Testis (tissue), 3 donors: Measurements from ENCODE around the gene ARVCF. TPM values are rescaled to one million over a fixed set of nuclear protein-coding genes. Genes with fewer than 3 reads are reported as not detected.

Source experiments
- DNase-seq: peaks from one replicate; pipeline ENCODE4 v3.0.0-alpha.2; 2019
- H3K27ac ChIP-seq, 2 donors: fragments of 200-600 bp; sonication (generic); one replicate each; pipeline ENCODE4 v1.5.1; 2019
- H3K27me3 ChIP-seq: fragments of 200-600 bp; sonication (generic); one replicate; pipeline ENCODE4 v1.5.1; 2019
- H3K36me3 ChIP-seq: fragments of 200-600 bp; sonication (generic); one replicate; pipeline ENCODE4 v1.5.1; 2017; ENCODE audit warnings: low read depth; ENCODE audit errors: missing control alignments
- H3K4me1 ChIP-seq: fragments of 200-600 bp; sonication (generic); one replicate; pipeline ENCODE4 v1.5.1; 2019
- H3K4me3 ChIP-seq, 2 donors: fragments of 200-600 bp; sonication (generic); one replicate each; pipeline ENCODE4 v1.5.1; 2017 to 2019
- H3K9me3 ChIP-seq: fragments of 200-600 bp; sonication (generic); one replicate; pipeline ENCODE4 v1.5.1; 2017
- CTCF ChIP-seq, 3 experiments: fragments of 450-650 bp in 2 of 3; fragments of 200-600 bp in 1 of 3; sonication (generic) in 1 of 3; IDR thresholded peaks; one replicate each; pipeline ENCODE4 v1.5.1; 2016 to 2019; ENCODE audit warnings: antibody characterized with exemption in 3 of 3, mild to moderate bottlenecking in 2 of 3, moderate library complexity in 1 of 3
- POLR2A ChIP-seq: fragments of 450-650 bp; IDR thresholded peaks from one replicate; pipeline ENCODE4 v1.6.1; 2017; ENCODE audit warnings: antibody characterized with exemption, mild to moderate bottlenecking, moderate library complexity
- WGBS, 2 donors: methylation state at CpG; one replicate each; pipeline ENCODE4 v1.1.5; 2018; 5-methylcytosine and 5-hydroxymethylcytosine counted together
- intact Hi-C: fragments of 100-400 bp; cut with DNase I; formaldehyde crosslinking; loops from one replicate; pipeline ENCODE4 v1.15.1; 2023; ENCODE audit warnings: low total_unique reads
- polyA plus RNA-seq: library from polyadenylated mRNA; stranded (reverse); fragments of 350-450 nt; fragmentation: Illumina TruSeq; extraction: RNeasy Lipid Tissue Mini Kit (QIAGEN cat#74804); gene quantifications from one replicate; pipeline ENCODE4 v1.2.3, GENCODE V29; 2014; ENCODE audit warnings: low read depth, low replicate concordance; ENCODE audit not compliant: insufficient read depth
- total RNA-seq, 2 donors: library from RNA; depleted of rRNA; stranded (reverse); fragments of >200 nt; gene quantifications; one replicate each; pipeline ENCODE4 v1.2.3, GENCODE V29; 2016

The ARVCF gene
- total and polyA plus RNA-seq, 3 donors from 2014 or later, result 21.1 to 57.7 (median 43.2) TPM

GRCh38 chr22:20060700-20061480 lies 44.3 kb upstream of the ARVCF start:
- 84 to 93% methylated on average over 7 to 10 of the region's 10 CpGs for WGBS, 2 donors
- no peaks in the 10 kb centered on the region for H3K4me1 ChIP-seq
- intact Hi-C loops, result no loop called here
- no peak overlapping the region for H3K27ac ChIP-seq
- H3K36me3 ChIP-seq, result no peaks in the 10 kb centered on the region
- DNase-seq, result no peak
- no peaks in the 10 kb centered on the region for H3K9me3 ChIP-seq
- no peak overlapping the region for H3K4me3 ChIP-seq
- H3K27me3 ChIP-seq, result no peaks in the 10 kb centered on the region
- no peak for TF ChIP-seq POLR2A
- no peak for TF ChIP-seq CTCF (IDR thresholded peaks at IDR 0.05)

- Histone ChIP-seq H3K27me3 (no peaks in the 10 kb centered on the region), H3K4me3 (no peak overlapping the region), H3K4me1 (no peaks in the 10 kb centered on the region), H3K27ac (no peak overlapping the region), H3K9me3 (no peaks in the 10 kb centered on the region), H3K36me3 (no peaks in the 10 kb centered on the region)
- WGBS, 2 donors, result 60 to 72% methylated on average over 10 of the region's 10 CpGs
- no peak for TF ChIP-seq CTCF (IDR thresholded peaks at IDR 0.05)
- TF ChIP-seq POLR2A, result no peak
- intact Hi-C loops, result no loop called here
- no peak for DNase-seq
These were observed 42.6 kb upstream of the ARVCF start for GRCh38 chr22:20058989-20059770.

GRCh38 chr22:20057596-20058268 lies 41.1 kb upstream of the ARVCF start:
- Histone ChIP-seq H3K36me3 (no peaks in the 10 kb centered on the region), H3K27ac (no peak overlapping the region), H3K27me3 (no peaks in the 10 kb centered on the region), H3K4me3 (no peak overlapping the region), H3K4me1 (no peaks in the 10 kb centered on the region), H3K9me3 (no peaks in the 10 kb centered on the region)
- TF ChIP-seq POLR2A (no peak), CTCF (IDR thresholded peaks at IDR 0.05) (no peak)
- 95% methylated on average over 13 of the region's 13 CpGs for WGBS, 2 donors
- DNase-seq, result no peak
- intact Hi-C loops, result no loop called here

GRCh38 chr22:20056696-20057386 lies 40.2 kb upstream of the ARVCF start:
- DNase-seq, result no peak
- TF ChIP-seq CTCF (IDR thresholded peaks at IDR 0.05) (no peak), POLR2A (no peak)
- Histone ChIP-seq H3K27me3 (no peaks in the 10 kb centered on the region), H3K36me3 (no peaks in the 10 kb centered on the region), H3K9me3 (no peaks in the 10 kb centered on the region), H3K27ac (no peak overlapping the region), H3K4me1 (no peaks in the 10 kb centered on the region), H3K4me3 (no peak overlapping the region)
- WGBS, 2 donors, result 69 to 86% methylated on average over 4 to 16 of the region's 16 CpGs
- intact Hi-C loops, result no loop called here
